Liver (tissue), 9 donors: ENCODE results near the gene TMEM163. TPM values are rescaled to one million over a fixed set of nuclear protein-coding genes. Genes with fewer than 3 reads are reported as not detected.

ENCODE experiments used
- DNase-seq: peaks from one replicate; pipeline ENCODE4 v3.0.0-alpha.2; 2017; ENCODE audit warnings: low spot score
- H3K27ac ChIP-seq, 2 donors: one replicate each; pipeline ENCODE4 v1.7.0; 2013; ENCODE audit warnings: inconsistent platforms in 2 of 2, low read length in 2 of 2, control low read depth in 1 of 2, low read depth in 1 of 2, mild to moderate bottlenecking in 1 of 2
- H3K27me3 ChIP-seq, 4 donors: one replicate each; pipeline versions ENCODE4 v1.6.1 to v1.7.0; 2013; ENCODE audit warnings: low read length in 3 of 4, inconsistent platforms in 1 of 4, mild to moderate bottlenecking in 1 of 4, moderate library complexity in 1 of 4; ENCODE audit not compliant: control insufficient read depth in 4 of 4, insufficient read depth in 4 of 4
- H3K36me3 ChIP-seq, 4 donors: one replicate each; pipeline versions ENCODE4 v1.6.1 to v1.7.0; 2013; ENCODE audit warnings: low read length in 3 of 4, mild to moderate bottlenecking in 3 of 4, low read depth in 1 of 4, moderate library complexity in 1 of 4; ENCODE audit not compliant: control insufficient read depth in 4 of 4, insufficient read depth in 3 of 4
- H3K4me1 ChIP-seq, 4 donors: one replicate each; pipeline versions ENCODE4 v1.6.1 to v1.7.0; 2013; ENCODE audit warnings: low read length in 3 of 4, mild to moderate bottlenecking in 3 of 4, moderate library complexity in 1 of 4; ENCODE audit not compliant: control insufficient read depth in 4 of 4, insufficient read depth in 4 of 4
- H3K4me3 ChIP-seq, 3 donors: one replicate each; pipeline versions ENCODE4 v1.6.1 to v1.7.0; 2013; ENCODE audit warnings: low read length in 3 of 3, control low read depth in 1 of 3, low read depth in 1 of 3, mild to moderate bottlenecking in 1 of 3
- H3K9ac ChIP-seq, 2 donors: one replicate each; pipeline ENCODE4 v1.7.0; 2013; ENCODE audit warnings: low read length in 2 of 2, mild to moderate bottlenecking in 2 of 2, moderate library complexity in 2 of 2, control low read depth in 1 of 2, low read depth in 1 of 2
- H3K9me3 ChIP-seq, 4 donors: one replicate each; pipeline versions ENCODE4 v1.6.1 to v1.7.0; 2013; ENCODE audit warnings: low read length in 3 of 4; ENCODE audit not compliant: control insufficient read depth in 4 of 4
- CTCF ChIP-seq: fragments of 150-350 bp; IDR thresholded peaks from 2 replicates; pipeline ENCODE4 v1.5.1; 2017; ENCODE audit warnings: improper control_type of control experiment, low read depth, low read length; ENCODE audit not compliant: missing input control
- EGR1 ChIP-seq, 2 donors: IDR thresholded peaks; 2 replicates each; pipeline ENCODE4 v1.6.1; 2016 to 2018; ENCODE audit warnings: antibody characterized with exemption in 2 of 2, low read depth in 2 of 2
- FOXA1 ChIP-seq: IDR thresholded peaks from 2 replicates; pipeline ENCODE4 v1.6.1; 2016; ENCODE audit warnings: antibody characterized with exemption
- FOXA2 ChIP-seq: IDR thresholded peaks from 2 replicates; pipeline ENCODE4 v1.6.1; 2016; ENCODE audit warnings: antibody characterized with exemption
- GABPA ChIP-seq, 2 donors: IDR thresholded peaks in 1 of 2; conservative IDR thresholded peaks in 1 of 2; 2 replicates each; pipeline ENCODE4 v1.6.1; 2016; ENCODE audit warnings: antibody characterized with exemption in 2 of 2, mild to moderate bottlenecking in 1 of 2, moderate library complexity in 1 of 2
- HNF4A ChIP-seq, 2 donors: conservative IDR thresholded peaks; 2 replicates each; pipeline ENCODE4 v1.6.1; 2016; ENCODE audit warnings: antibody characterized with exemption in 2 of 2, mild to moderate bottlenecking in 2 of 2
- HNF4G ChIP-seq: IDR thresholded peaks from 2 replicates; pipeline ENCODE4 v1.6.1; 2016; ENCODE audit warnings: antibody characterized with exemption
- JUND ChIP-seq, 2 donors: IDR thresholded peaks; 2 replicates each; pipeline ENCODE4 v1.6.1; 2016; ENCODE audit warnings: antibody characterized with exemption in 2 of 2
- NR2F2 ChIP-seq: IDR thresholded peaks from 2 replicates; pipeline ENCODE4 v1.6.1; 2016; ENCODE audit warnings: antibody characterized with exemption
- RAD21 ChIP-seq, 2 donors: IDR thresholded peaks; 2 replicates each; pipeline ENCODE4 v1.6.1; 2016; ENCODE audit warnings: antibody characterized with exemption in 2 of 2, mild to moderate bottlenecking in 2 of 2
- REST ChIP-seq: IDR thresholded peaks from 2 replicates; pipeline ENCODE4 v1.6.1; 2016; ENCODE audit warnings: antibody characterized with exemption, mild to moderate bottlenecking
- RXRA ChIP-seq, 2 donors: IDR thresholded peaks; 2 replicates each; pipeline ENCODE4 v1.6.1; 2017 to 2018; ENCODE audit warnings: antibody characterized with exemption in 2 of 2, mild to moderate bottlenecking in 1 of 2
- SP1 ChIP-seq: IDR thresholded peaks from 2 replicates; pipeline ENCODE4 v1.6.1; 2018; ENCODE audit warnings: antibody characterized with exemption, mild to moderate bottlenecking
- TAF1 ChIP-seq: conservative IDR thresholded peaks from 2 replicates; pipeline ENCODE4 v1.6.1; 2016; ENCODE audit warnings: antibody characterized with exemption, mild to moderate bottlenecking
- YY1 ChIP-seq: IDR thresholded peaks from 2 replicates; pipeline ENCODE4 v1.6.1; 2016; ENCODE audit warnings: antibody characterized with exemption, mild to moderate bottlenecking
- WGBS: extraction: QIAGEN DNeasy Blood & Tissue Kit; methylation state at CpG from one replicate; pipeline ENCODE4 v1.1.7; 2013; 5-methylcytosine and 5-hydroxymethylcytosine counted together
- polyA plus RNA-seq, 2 donors: library from polyadenylated mRNA; stranded (reverse) in 1 of 2; unstranded in 1 of 2; fragments of 200-250 nt in 1 of 2; fragments of >200 nt in 1 of 2; fragmentation: Nextera tagmentation in 1 of 2; extraction: Ambion mirVana in 1 of 2; gene quantifications; one replicate each; pipeline versions ENCODE4 v1.2.1 to v1.2.3, GENCODE V29; 2013 to 2015
- total RNA-seq, 2 donors: library from RNA; depleted of rRNA; stranded (reverse); fragments of >200 nt; gene quantifications; one replicate each; pipeline ENCODE4 v1.2.3, GENCODE V29; 2014
- TF ChIP-seq, protein P1 (sequence below): IDR thresholded peaks from 2 replicates; pipeline ENCODE4 v1.6.1; 2016; ENCODE audit warnings: antibody characterized with exemption
- TF ChIP-seq, protein P2 (sequence below): IDR thresholded peaks from 2 replicates; pipeline ENCODE4 v1.6.1; 2016; ENCODE audit warnings: antibody characterized with exemption
- TF ChIP-seq, protein P3 (sequence below): IDR thresholded peaks from 2 replicates; pipeline ENCODE4 v1.6.1; 2016; ENCODE audit warnings: antibody characterized with exemption
- donor health status: healthy.
- donor health status: healthy.
- donor health status: healthy.
- donor health status: healthy.
- donor health status: healthy.

TMEM163 gene
- total and polyA plus RNA-seq, 4 donors = 0.08 to 0.48 (median 0.25) TPM

DNA sequence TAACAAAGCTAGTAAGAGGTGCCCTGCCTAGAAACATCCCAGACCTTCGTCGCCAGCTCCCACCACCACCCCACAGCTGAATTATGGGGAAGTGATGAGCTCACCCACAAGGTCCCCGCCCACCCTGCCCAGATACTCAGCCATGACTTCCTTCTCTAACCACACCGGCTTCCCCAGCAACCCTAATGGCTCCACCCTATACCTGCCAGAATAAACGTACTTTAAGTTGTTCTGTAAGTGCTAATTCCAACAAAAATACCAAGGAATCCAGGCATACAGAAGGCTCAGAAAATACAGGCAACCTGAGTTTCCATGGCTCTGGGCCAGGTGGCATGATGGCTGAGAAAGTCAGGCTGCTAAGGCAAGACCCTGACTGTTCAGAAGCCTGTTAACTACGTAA, 39.1 kb downstream of the TMEM163 start:
- TF ChIP-seq, protein P1, sequence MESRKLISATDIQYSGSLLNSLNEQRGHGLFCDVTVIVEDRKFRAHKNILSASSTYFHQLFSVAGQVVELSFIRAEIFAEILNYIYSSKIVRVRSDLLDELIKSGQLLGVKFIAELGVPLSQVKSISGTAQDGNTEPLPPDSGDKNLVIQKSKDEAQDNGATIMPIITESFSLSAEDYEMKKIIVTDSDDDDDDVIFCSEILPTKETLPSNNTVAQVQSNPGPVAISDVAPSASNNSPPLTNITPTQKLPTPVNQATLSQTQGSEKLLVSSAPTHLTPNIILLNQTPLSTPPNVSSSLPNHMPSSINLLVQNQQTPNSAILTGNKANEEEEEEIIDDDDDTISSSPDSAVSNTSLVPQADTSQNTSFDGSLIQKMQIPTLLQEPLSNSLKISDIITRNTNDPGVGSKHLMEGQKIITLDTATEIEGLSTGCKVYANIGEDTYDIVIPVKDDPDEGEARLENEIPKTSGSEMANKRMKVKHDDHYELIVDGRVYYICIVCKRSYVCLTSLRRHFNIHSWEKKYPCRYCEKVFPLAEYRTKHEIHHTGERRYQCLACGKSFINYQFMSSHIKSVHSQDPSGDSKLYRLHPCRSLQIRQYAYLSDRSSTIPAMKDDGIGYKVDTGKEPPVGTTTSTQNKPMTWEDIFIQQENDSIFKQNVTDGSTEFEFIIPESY = no peak
- no peak for TF ChIP-seq SP1
- no peak for TF ChIP-seq GABPA (IDR thresholded peaks at IDR 0.05 in 1 of 2, conservative IDR thresholded peaks at IDR 0.05 in 1 of 2)
- TF ChIP-seq EGR1 (IDR thresholded peaks at IDR 0.05; ENCODE audit: low read depth in 2 of 2) = no peak
- no peak for TF ChIP-seq HNF4G
- TF ChIP-seq TAF1 = no peak
- TF ChIP-seq RAD21 (IDR thresholded peaks at IDR 0.05) = no peak
- no peak for TF ChIP-seq FOXA2
- TF ChIP-seq REST = no peak
- TF ChIP-seq CTCF = no peak
- no peak for TF ChIP-seq HNF4A (conservative IDR thresholded peaks at IDR 0.05)
- TF ChIP-seq NR2F2 = no peak
- TF ChIP-seq, protein P2, sequence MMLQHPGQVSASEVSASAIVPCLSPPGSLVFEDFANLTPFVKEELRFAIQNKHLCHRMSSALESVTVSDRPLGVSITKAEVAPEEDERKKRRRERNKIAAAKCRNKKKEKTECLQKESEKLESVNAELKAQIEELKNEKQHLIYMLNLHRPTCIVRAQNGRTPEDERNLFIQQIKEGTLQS = no peak
- TF ChIP-seq, protein P3, sequence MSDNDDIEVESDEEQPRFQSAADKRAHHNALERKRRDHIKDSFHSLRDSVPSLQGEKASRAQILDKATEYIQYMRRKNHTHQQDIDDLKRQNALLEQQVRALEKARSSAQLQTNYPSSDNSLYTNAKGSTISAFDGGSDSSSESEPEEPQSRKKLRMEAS = no peak
- no peak for TF ChIP-seq RXRA (IDR thresholded peaks at IDR 0.05)
- TF ChIP-seq FOXA1 = no peak
- no peak for TF ChIP-seq YY1
- TF ChIP-seq JUND (IDR thresholded peaks at IDR 0.05) = no peak

More for the DNA sequence above, 39.1 kb downstream of the TMEM163 start:
- Histone ChIP-seq H3K9ac (no peak overlapping the region), H3K4me3 (no peak overlapping the region), H3K27me3 (no peaks in the 10 kb centered on the region), H3K36me3 (no peaks in the 10 kb centered on the region), H3K9me3 (no peaks in the 10 kb centered on the region), H3K4me1 (no peaks in the 10 kb centered on the region), H3K27ac (no peak overlapping the region)
- WGBS = 77% methylated on average over 6 of the region's 6 CpGs
- DNase-seq = no peak
